ENCODE measurements around the gene CDC14B. TPM values are rescaled to one million over a fixed set of nuclear protein-coding genes. Genes with fewer than 3 reads are reported as not detected.

The CDC14B gene
- total RNA-seq (2021) = 26.6 and 28.4 TPM in 2 replicates
- long read RNA-seq, full-length matches to known transcripts = 6 of 24 reads
- long read RNA-seq, partial matches to known transcripts = 1 of 24 reads
- long read RNA-seq, other reads (novel, unspliced or antisense) = 17 of 24 reads

GRCh38 chr9:96619491-96620180, at the start of gene CDC14B:
CDC14B (minus strand) TSS chr9:96619843; CDS start chr9:96619378, 465 bp downstream.
- H3K36me3 Mint-ChIP-seq (ENCODE audit: insufficient read depth in 1 of 3, low read depth in 3 of 3) = peaks cover 0 to 2% (median 0%) of the 10 kb centered on the region in 3 experiments; a peak in 1 of 7 replicates
- Histone ChIP-seq H2BK120ac (ENCODE audit: low read depth, low read length, poor library complexity, severe bottlenecking) (no peak within 1 kb of the TSS), H3K23me2 (ENCODE audit: insufficient read length, low read depth, low read length, poor library complexity, severe bottlenecking) (peaks cover 23% of the 10 kb centered on the region), H3K9me3 (ENCODE audit: control insufficient read depth, low read depth, low read length) (no peaks in the 10 kb centered on the region), H3K56ac (ENCODE audit: insufficient read length, low read depth, low read length) (no peak within 1 kb of the TSS), H3K27me3 (ENCODE audit: insufficient read depth, low read length) (peaks cover 3% of the 10 kb centered on the region; the same call in 1 of the 2 replicates), H3K4ac (ENCODE audit: low read depth, low read length) (no peak within 1 kb of the TSS), H2AFZ (ENCODE audit: low read length) (no peak within 1 kb of the TSS), H3K18ac (ENCODE audit: insufficient read length, low read depth, low read length) (no peak within 1 kb of the TSS), H2BK5ac (ENCODE audit: insufficient read length, low read length) (no peak within 1 kb of the TSS), H4K5ac (ENCODE audit: insufficient read length, low read depth, low read length) (no peak within 1 kb of the TSS), H4K91ac (ENCODE audit: insufficient read length, low read depth, low read length) (no peak within 1 kb of the TSS), H3K79me2 (ENCODE audit: insufficient read depth, low read length) (peaks cover 4% of the 10 kb centered on the region; the same call in 1 of the 2 replicates), H3K4me2 (ENCODE audit: insufficient read depth, insufficient read length, low read length) (peak within 1 kb of the TSS; percentile 57), H3K27ac (ENCODE audit: insufficient read length, low read depth, low read length) (peak within 1 kb of the TSS; percentile 37), H3K23ac (ENCODE audit: insufficient read length, low read depth, low read length) (no peak within 1 kb of the TSS), H2AK5ac (ENCODE audit: insufficient read length, low read length) (no peak within 1 kb of the TSS), H3K14ac (ENCODE audit: insufficient read depth, low read length) (no peak within 1 kb of the TSS), H3K79me1 (ENCODE audit: insufficient read depth, low read depth, low read length, poor library complexity, severe bottlenecking) (no peaks in the 10 kb centered on the region), H4K8ac (replicated peaks; ENCODE audit: insufficient read length, low read depth, low read length) (no peak within 1 kb of the TSS), H4K20me1 (ENCODE audit: control insufficient read depth, insufficient read depth, insufficient read length) (no peaks in the 10 kb centered on the region), H2BK15ac (ENCODE audit: low read depth, low read length) (no peak within 1 kb of the TSS), H2BK12ac (ENCODE audit: insufficient read length, low read depth, low read length) (no peak within 1 kb of the TSS), H3T11ph (ENCODE audit: low read length) (no peak within 1 kb of the TSS), H2BK20ac (ENCODE audit: low read depth, low read length, poor library complexity, severe bottlenecking) (no peak within 1 kb of the TSS), H3K9ac (ENCODE audit: extremely low read depth, insufficient read length, low read length) (peak within 1 kb of the TSS; percentile 13), H3K4me1 (ENCODE audit: insufficient read depth, low read length) (peaks cover 3% of the 10 kb centered on the region; the same call in 1 of the 2 replicates)
- no peak for TF ChIP-seq CTCF (conservative IDR thresholded peaks at IDR 0.05)
- WGBS (ENCODE audit: extremely low coverage, insufficient read length, low lambda C conversion rate) = no CpG with 5 or more reads among the region's 66 CpGs
- peak; percentile 96 for DNase-seq
- peaks cover 54% of the 10 kb centered on the region for H3K27me3 Mint-ChIP-seq (ENCODE audit: low read depth)
- H3K9me3 Mint-ChIP-seq = no peaks in the 10 kb centered on the region
- H3K27ac Mint-ChIP-seq = peak within 1 kb of the TSS; percentile 95 to 98 (median 97)
- H3K4me1 Mint-ChIP-seq = peaks cover 26 to 27% of the 10 kb centered on the region in 2 experiments
- H3K4me3 Mint-ChIP-seq = peak within 1 kb of the TSS; percentile 76 to 89
